ENCODE measurements around the gene PRR12. TPM values are rescaled to one million over a fixed set of nuclear protein-coding genes. Genes with fewer than 3 reads are reported as not detected.
A peak's percentile ranks its signal among the peaks of the same experiment; 100 is the strongest.

The PRR12 gene
- total RNA-seq, 1 donor from 2014 or later: 64.5 TPM

GRCh38 chr19:49553451-49554271, 37.3 kb upstream of the PRR12 start:
- TF ChIP-seq CTCF (IDR thresholded peaks at IDR 0.05; ENCODE audit: unreplicated experiment): no peak
- Mint-ChIP-seq H3K27me3 (no peaks in the 10 kb centered on the region), H3K4me1 (ENCODE audit: low read depth) (peaks cover 27% of the 10 kb centered on the region), H3K36me3 (ENCODE audit: insufficient read depth) (peaks cover 29% of the 10 kb centered on the region), H3K4me3 (ENCODE audit: low read depth) (peak overlapping the region; percentile 64), H3K27ac (peak overlapping the region; percentile 97), H3K9me3 (ENCODE audit: low read depth) (no peaks in the 10 kb centered on the region)
- DNase-seq (ENCODE audit: low spot score, unreplicated experiment): no peak

DNA sequence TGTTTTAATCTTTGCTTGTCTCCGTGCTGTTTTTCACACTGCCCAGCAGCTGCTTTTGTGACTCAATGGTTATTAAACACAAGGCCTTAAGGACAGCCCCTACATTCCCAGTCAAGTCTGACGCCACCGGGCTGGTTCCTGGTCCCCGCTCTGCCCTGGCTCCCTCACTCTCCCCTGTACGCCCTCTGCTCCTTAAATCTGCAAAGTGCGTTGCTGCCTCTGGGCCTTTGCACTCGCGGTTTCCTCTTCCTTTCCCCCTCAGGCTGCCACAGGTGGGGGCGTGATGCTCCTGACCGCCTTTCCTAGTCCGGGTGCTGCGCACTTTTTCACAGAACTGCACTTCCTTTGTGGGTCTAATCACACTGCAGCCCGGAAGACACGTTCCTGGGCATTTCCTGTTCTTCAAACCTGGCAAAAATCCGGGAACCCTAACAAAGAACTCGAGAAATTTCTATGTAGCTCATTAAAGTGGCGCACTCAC, 36.2 kb upstream of the PRR12 start:
- peaks cover 24% of the 10 kb centered on the region for H3K4me1 Mint-ChIP-seq (ENCODE audit: low read depth)
- H3K4me3 Mint-ChIP-seq (ENCODE audit: low read depth): peak overlapping the region; percentile 53
- peaks cover 30% of the 10 kb centered on the region for H3K36me3 Mint-ChIP-seq (ENCODE audit: insufficient read depth)
- no peak for DNase-seq (ENCODE audit: low spot score, unreplicated experiment)
- no peaks in the 10 kb centered on the region for H3K27me3 Mint-ChIP-seq
- TF ChIP-seq CTCF (IDR thresholded peaks at IDR 0.05; ENCODE audit: unreplicated experiment): no peak
- H3K9me3 Mint-ChIP-seq (ENCODE audit: low read depth): no peaks in the 10 kb centered on the region
- peak overlapping the region; percentile 97 for H3K27ac Mint-ChIP-seq

DNA sequence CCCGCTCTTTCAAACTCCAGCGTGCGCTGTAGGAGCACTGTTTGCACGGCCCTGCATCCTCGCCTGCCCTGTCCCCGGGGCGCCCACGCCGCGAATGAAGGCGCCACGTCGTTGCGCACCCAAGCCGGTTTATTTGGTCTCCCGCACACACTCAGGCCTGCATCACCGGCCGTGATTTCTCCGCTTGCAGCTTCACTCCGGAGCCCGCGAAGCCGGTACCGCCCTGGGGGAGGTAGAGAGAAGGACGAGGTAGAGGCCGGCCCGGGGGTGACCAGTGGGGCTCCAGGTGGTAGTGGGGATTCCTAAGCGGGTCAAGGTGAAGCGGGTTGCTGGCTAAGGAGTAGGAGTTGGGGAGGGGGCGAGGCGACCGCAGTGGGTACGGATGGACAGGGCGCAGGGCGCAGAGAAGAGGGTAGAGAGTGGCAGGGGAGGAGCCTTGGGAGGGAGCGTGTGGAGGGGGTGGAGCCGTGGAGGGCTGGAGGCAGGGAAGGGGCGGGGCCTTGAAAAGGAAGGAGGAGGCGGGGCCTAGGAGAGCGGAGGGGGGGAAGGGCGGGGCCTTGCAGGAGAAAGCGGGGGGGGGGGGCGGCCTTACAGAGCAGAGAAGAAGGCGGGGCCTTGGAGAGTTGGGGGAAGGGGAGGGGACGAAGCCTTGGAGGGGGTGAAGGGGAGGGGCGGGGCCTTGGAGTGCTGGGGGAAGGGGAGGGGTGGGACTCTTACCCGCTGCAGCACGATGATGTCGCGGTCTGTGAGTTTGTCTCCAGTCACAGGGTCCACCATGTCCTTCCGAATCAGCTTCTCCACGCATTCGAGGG, 35.2 kb upstream of the PRR12 start:
- no peaks in the 10 kb centered on the region for H3K9me3 Mint-ChIP-seq (ENCODE audit: low read depth)
- H3K4me1 Mint-ChIP-seq (ENCODE audit: low read depth): peaks cover 30% of the 10 kb centered on the region
- H3K27ac Mint-ChIP-seq: peak overlapping the region; percentile 97
- no peaks in the 10 kb centered on the region for H3K27me3 Mint-ChIP-seq
- TF ChIP-seq CTCF (IDR thresholded peaks at IDR 0.05; ENCODE audit: unreplicated experiment): no peak
- DNase-seq (ENCODE audit: low spot score, unreplicated experiment): no peak
- no peak overlapping the region for H3K4me3 Mint-ChIP-seq (ENCODE audit: low read depth)
- H3K36me3 Mint-ChIP-seq (ENCODE audit: insufficient read depth): peaks cover 30% of the 10 kb centered on the region

DNA sequence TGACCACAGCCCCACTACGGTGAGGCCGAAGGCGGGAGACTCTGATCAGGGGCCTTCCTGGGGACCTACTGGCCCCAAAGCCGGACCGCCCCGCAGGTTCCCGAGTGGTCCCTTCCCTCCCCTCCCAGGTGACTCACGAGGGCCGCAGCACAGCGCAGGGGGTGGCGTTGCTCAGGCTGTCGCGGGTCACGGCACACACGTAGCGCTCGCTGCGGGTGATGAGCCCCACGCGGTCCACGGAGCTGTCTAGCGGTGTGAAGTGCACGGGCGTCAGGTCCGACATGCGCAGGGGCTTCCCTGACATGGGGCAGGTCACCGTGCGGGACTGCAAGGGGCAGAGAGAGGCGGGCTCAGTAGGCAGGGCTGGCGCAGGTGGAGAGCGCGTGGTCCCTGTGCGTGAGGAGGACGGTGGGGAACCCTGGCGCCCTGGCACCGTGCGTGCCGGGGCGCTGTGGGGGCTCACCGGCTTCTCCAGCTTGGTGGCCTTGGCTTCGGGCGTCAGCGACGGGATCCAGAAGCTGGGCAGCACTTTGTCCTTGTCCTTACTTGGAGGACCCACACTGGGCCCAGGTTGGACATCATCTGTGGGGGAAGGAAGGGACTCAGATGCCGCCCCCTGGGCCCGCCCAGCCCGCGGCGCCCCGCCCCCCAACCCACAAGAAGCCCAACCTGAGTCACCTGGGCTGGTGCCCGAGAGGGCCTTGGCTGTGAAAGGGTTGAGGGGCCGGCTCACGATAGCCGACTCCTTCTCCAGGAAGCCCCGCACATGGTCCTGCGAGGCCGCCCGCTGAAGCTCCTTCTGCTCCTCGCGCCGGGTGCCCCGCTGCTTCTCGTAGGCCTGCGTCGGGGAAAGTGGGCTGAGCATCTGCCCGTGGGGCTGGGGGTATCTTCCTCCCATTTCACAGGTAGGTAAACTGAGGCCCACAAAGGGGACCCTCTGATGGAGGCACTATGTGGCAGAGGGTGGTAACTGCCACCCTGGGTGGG, 34.3 kb upstream of the PRR12 start:
- DNase-seq (ENCODE audit: low spot score, unreplicated experiment): no peak
- H3K36me3 Mint-ChIP-seq (ENCODE audit: insufficient read depth): peaks cover 28% of the 10 kb centered on the region
- H3K4me1 Mint-ChIP-seq (ENCODE audit: low read depth): peaks cover 30% of the 10 kb centered on the region
- H3K4me3 Mint-ChIP-seq (ENCODE audit: low read depth): no peak overlapping the region
- H3K27me3 Mint-ChIP-seq: no peaks in the 10 kb centered on the region
- TF ChIP-seq CTCF (IDR thresholded peaks at IDR 0.05; ENCODE audit: unreplicated experiment): no peak
- H3K27ac Mint-ChIP-seq: no peak overlapping the region
- H3K9me3 Mint-ChIP-seq (ENCODE audit: low read depth): no peaks in the 10 kb centered on the region
